MM.1S (cell line): Measurements from ENCODE around the gene FHIT.

Source experiments
- EZH2 ChIP-seq: fragments of 300-600 bp; sonication (generic); optimal IDR thresholded peaks from 2 replicates; pipeline ENCODE3; 2017; ENCODE audit warnings: low read depth, mild to moderate bottlenecking, antibody characterized with exemption, low read length, mixed read lengths
- TF ChIP-seq, protein P1 (sequence below): fragments of 300-600 bp; sonication (generic); IDR thresholded peaks from 2 replicates; pipeline ENCODE4 v1.5.1; 2016; ENCODE audit warnings: antibody characterized with exemption, low read length, mixed read lengths

DNA sequence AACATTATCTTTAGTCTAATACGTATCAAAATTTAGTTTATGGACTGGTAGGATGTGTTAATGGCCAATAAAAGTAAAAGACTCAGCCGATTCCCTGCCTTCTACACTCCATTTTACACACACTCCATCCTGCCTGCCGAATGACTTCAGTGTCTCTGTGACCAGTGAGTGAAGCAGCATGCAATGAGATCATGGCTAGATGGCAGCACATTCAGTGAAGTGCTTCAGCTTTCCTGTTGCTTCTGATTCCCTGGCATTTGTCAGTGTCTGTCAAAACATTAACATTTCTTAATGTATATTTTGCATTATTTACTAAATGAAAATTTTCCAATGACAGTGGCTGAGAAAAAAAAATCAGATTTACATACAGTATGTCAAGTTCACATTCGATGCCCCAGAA, 412.0 kb downstream of the FHIT start:
- TF ChIP-seq, protein P1, sequence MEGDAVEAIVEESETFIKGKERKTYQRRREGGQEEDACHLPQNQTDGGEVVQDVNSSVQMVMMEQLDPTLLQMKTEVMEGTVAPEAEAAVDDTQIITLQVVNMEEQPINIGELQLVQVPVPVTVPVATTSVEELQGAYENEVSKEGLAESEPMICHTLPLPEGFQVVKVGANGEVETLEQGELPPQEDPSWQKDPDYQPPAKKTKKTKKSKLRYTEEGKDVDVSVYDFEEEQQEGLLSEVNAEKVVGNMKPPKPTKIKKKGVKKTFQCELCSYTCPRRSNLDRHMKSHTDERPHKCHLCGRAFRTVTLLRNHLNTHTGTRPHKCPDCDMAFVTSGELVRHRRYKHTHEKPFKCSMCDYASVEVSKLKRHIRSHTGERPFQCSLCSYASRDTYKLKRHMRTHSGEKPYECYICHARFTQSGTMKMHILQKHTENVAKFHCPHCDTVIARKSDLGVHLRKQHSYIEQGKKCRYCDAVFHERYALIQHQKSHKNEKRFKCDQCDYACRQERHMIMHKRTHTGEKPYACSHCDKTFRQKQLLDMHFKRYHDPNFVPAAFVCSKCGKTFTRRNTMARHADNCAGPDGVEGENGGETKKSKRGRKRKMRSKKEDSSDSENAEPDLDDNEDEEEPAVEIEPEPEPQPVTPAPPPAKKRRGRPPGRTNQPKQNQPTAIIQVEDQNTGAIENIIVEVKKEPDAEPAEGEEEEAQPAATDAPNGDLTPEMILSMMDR = no peak
- no peak for TF ChIP-seq EZH2
